Tibial artery (tissue), 4 donors: ENCODE data around the gene DPP6.

Experiments used
- DNase-seq, 2 donors: peaks; one replicate each; pipeline ENCODE4 v3.0.0-alpha.2; 2019
- H3K27ac ChIP-seq, 2 donors: fragments of 200-600 bp; sonication (generic) in 1 of 2; 1 replicate in 1 of 2; 2 replicates in 1 of 2; pipeline ENCODE4 v1.5.1; 2018 to 2019; ENCODE audit warnings: mild to moderate bottlenecking in 1 of 2
- H3K27me3 ChIP-seq, 2 donors: fragments of 200-600 bp; sonication (generic) in 1 of 2; one replicate each; pipeline versions ENCODE4 v1.5.1 to v1.6.0; 2016 to 2019
- H3K36me3 ChIP-seq, 3 donors: fragments of 200-600 bp; sonication (generic) in 2 of 3; one replicate each; pipeline ENCODE4 v1.5.1; 2016 to 2019; ENCODE audit warnings: mild to moderate bottlenecking in 2 of 3
- H3K4me1 ChIP-seq, 4 donors: fragments of 200-600 bp; sonication (generic) in 2 of 4; 1 replicate in 3 of 4; 2 replicates in 1 of 4; pipeline ENCODE4 v1.5.1; 2016 to 2019
- H3K4me3 ChIP-seq, 2 donors: fragments of 200-600 bp; sonication (generic) in 1 of 2; 1 replicate in 1 of 2; 2 replicates in 1 of 2; pipeline ENCODE4 v1.5.1; 2018 to 2019; ENCODE audit warnings: mild to moderate bottlenecking in 2 of 2
- H3K9me3 ChIP-seq, 3 donors: fragments of 200-600 bp; sonication (generic) in 1 of 3; one replicate each; pipeline ENCODE4 v1.5.1; 2016 to 2019
- CTCF ChIP-seq, 2 experiments: fragments of 200-600 bp in 1 of 2; fragments of 450-650 bp in 1 of 2; IDR thresholded peaks; one replicate each; pipeline ENCODE4 v1.5.1; 2017 to 2019; ENCODE audit warnings: antibody characterized with exemption in 2 of 2, mild to moderate bottlenecking in 1 of 2, moderate library complexity in 1 of 2
- intact Hi-C: fragments of 100-400 bp; cut with DNase I; formaldehyde crosslinking; loops from one replicate; pipeline ENCODE4 v1.15.0; 2023; ENCODE audit warnings: low total_unique reads

DPP6 gene

GRCh38 chr7:154795014-154795413 is 742.8 kb downstream of the DPP6 start:
- DNase-seq, result no peak
- Histone ChIP-seq H3K36me3 (no peaks in the 10 kb centered on the region), H3K27me3 (peaks cover 0 to 10% of the 10 kb centered on the region in 2 donors), H3K4me1 (no peaks in the 10 kb centered on the region), H3K4me3 (no peak overlapping the region), H3K9me3 (no peaks in the 10 kb centered on the region), H3K27ac (no peak overlapping the region)
- intact Hi-C loops, result no loop called here
- TF ChIP-seq CTCF (IDR thresholded peaks at IDR 0.05), result no peak

- no peaks in the 10 kb centered on the region for H3K4me1 ChIP-seq
- H3K4me3 ChIP-seq, result no peak overlapping the region
- no peaks in the 10 kb centered on the region for H3K36me3 ChIP-seq
- no peak for TF ChIP-seq CTCF (IDR thresholded peaks at IDR 0.05)
- intact Hi-C loops, result no loop called here
- no peaks in the 10 kb centered on the region for H3K9me3 ChIP-seq
- DNase-seq, result no peak
- H3K27ac ChIP-seq, result no peak overlapping the region
- H3K27me3 ChIP-seq, result peaks cover 0 to 10% of the 10 kb centered on the region in 2 donors
These were observed 743.2 kb downstream of the DPP6 start for GRCh38 chr7:154795437-154795836.

DNA sequence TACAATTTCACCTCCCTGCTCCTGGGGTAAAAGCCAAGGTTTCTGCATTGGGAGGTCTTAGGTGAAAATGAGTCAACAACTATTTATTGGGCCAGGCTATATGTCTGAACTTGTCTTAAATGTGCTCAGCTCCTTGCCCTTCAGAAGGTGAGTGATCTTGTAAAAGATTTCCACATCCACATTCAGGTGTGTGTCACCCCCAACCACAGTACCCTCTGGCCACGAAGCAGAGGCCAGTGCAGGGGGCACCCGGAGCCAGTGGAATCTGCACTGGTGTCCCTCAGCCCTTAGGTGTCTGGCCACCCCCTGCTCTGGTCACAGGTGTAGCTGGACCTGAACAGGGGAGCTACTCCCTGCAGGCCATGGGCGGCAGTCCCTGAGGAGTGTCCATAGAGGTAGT is 752.3 kb downstream of the DPP6 start:
- Histone ChIP-seq H3K9me3 (no peaks in the 10 kb centered on the region), H3K27ac (no peak overlapping the region), H3K4me1 (no peaks in the 10 kb centered on the region), H3K4me3 (no peak overlapping the region), H3K36me3 (no peaks in the 10 kb centered on the region), H3K27me3 (no peaks in the 10 kb centered on the region)
- intact Hi-C loops, result no loop called here
- no peak for TF ChIP-seq CTCF (IDR thresholded peaks at IDR 0.05)
- DNase-seq, result no peak

DNA sequence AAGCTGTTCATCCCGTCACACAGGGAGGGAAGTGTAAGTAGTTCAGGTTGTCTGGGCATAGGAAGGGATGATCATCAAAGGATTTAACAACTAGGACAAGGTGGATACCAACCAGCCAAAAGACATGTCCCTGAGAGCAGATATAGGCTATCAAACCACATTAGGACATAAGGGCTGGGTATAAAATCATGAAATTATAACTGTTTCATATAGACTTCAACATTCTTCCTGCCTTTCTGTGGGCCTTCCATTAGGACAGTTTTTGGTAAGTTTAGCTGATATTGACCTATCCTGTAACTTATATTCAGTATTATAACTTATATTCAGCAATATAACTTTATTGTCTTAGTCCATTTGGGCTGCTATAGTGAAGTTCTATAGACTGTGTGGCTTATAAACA is 759.8 kb downstream of the DPP6 start:
- TF ChIP-seq CTCF (IDR thresholded peaks at IDR 0.05), result no peak
- Histone ChIP-seq H3K4me3 (no peak overlapping the region), H3K27ac (no peak overlapping the region), H3K27me3 (no peaks in the 10 kb centered on the region), H3K9me3 (peaks cover 3 to 16% (median 12%) of the 10 kb centered on the region in 3 donors), H3K4me1 (no peaks in the 10 kb centered on the region), H3K36me3 (no peaks in the 10 kb centered on the region)
- DNase-seq, result no peak
- intact Hi-C loops, result no loop called here

DNA sequence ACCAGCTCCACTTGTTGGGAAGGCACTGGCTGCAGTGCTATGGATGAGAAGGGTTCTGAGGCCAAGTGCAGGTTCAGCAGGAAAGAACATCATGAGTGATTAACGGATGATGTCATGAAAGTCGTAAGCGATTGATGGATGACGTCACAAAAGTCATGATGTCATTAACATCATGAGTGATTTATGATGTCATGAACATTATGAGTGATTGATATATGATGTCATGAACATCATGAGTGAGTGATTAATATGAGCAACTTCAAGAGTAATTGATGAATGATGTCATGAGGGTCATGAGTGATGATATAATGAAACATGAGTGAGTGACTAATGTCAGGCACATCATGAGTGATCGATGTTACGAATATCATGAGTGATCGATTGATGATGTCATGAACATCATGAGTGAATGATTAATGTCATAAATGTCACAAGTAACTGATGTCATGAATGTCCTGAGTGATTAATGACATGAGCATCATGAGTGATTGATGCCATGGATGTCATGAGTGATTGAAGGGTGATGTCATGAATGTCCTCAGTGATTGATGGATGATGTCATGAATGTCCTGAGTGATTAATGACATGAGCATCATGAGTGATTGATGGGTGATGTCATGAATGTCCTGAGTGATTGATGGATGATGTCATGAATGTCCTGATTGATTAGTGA is 765.2 kb downstream of the DPP6 start:
- no peaks in the 10 kb centered on the region for H3K4me1 ChIP-seq
- TF ChIP-seq CTCF (IDR thresholded peaks at IDR 0.05), result no peak
- no peaks in the 10 kb centered on the region for H3K36me3 ChIP-seq
- H3K27ac ChIP-seq, result no peak overlapping the region
- H3K27me3 ChIP-seq, result no peaks in the 10 kb centered on the region
- peaks cover 3 to 6% (median 4%) of the 10 kb centered on the region in 3 donors for H3K9me3 ChIP-seq
- no peak overlapping the region for H3K4me3 ChIP-seq
- no peak for DNase-seq
- intact Hi-C loops, result no loop called here

DNA sequence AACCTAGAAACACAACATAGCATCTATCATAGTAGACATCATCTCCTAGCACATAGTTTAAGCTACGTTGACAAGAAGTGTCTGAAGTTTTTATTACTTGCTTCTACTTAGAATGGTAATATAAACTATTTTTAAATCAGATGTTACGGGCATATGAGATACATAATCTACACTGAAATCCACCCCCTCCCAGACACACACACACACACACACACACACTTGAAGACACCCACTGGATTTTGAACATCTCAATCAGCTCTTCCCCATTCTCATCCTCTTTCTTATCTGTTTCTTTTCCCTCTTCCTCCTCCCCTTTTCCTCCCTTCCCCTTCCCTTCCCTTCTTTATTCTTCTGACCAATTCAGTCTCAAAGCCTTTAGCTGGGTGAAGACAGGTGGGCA is 774.8 kb downstream of the DPP6 start:
- H3K4me3 ChIP-seq, result no peak overlapping the region
- TF ChIP-seq CTCF (IDR thresholded peaks at IDR 0.05), result no peak
- no peaks in the 10 kb centered on the region for H3K9me3 ChIP-seq
- H3K27me3 ChIP-seq, result peaks cover 0 to 3% of the 10 kb centered on the region in 2 donors
- no peaks in the 10 kb centered on the region for H3K4me1 ChIP-seq
- H3K27ac ChIP-seq, result no peak overlapping the region
- no peaks in the 10 kb centered on the region for H3K36me3 ChIP-seq
- intact Hi-C loops, result no loop called here
- no peak for DNase-seq
